Adrenal gland (tissue), 5 donors: ENCODE measurements around the gene ADAMTS6.

ENCODE experiments used
- CTCF ChIP-seq, 6 experiments: fragments of 450-650 bp in 4 of 6; fragments of 200-600 bp in 2 of 6; sonication (generic) in 1 of 6; IDR thresholded peaks; 1 replicate in 5 of 6; 2 replicates in 1 of 6; pipeline versions ENCODE4 v1.5.1 to v1.8.0; 2016 to 2021; ENCODE audit warnings: antibody characterized with exemption in 6 of 6, mild to moderate bottlenecking in 2 of 6, moderate library complexity in 1 of 6
- POLR2A ChIP-seq, 2 donors: fragments of 450-650 bp; IDR thresholded peaks; one replicate each; pipeline ENCODE4 v1.6.1; 2017; ENCODE audit warnings: antibody characterized with exemption in 2 of 2, mild to moderate bottlenecking in 2 of 2, moderate library complexity in 1 of 2
- donor health status: DM: no; HTN: no; CAD: no.

GRCh38 chr5:65120371-65120967 lies 361.3 kb downstream of the ADAMTS6 start:
- TF ChIP-seq CTCF (IDR thresholded peaks at IDR 0.05) (no peak), POLR2A (IDR thresholded peaks at IDR 0.05) (no peak)
